Fibroblast of villous mesenchyme (primary cell): ENCODE results near the gene SYNM. TPM values are rescaled to one million over a fixed set of nuclear protein-coding genes. Genes with fewer than 3 reads are reported as not detected.
A peak's percentile ranks its signal among the peaks of the same experiment; 100 is the strongest.

Source experiments
- DNase-seq: peaks from one replicate; pipeline ENCODE4 v3.0.0-alpha.2; 2010; ENCODE audit warnings: low read depth
- H3K4me3 ChIP-seq: 2 replicates; pipeline ENCODE4 v1.5.1; 2011; ENCODE audit warnings: low read depth, mild to moderate bottlenecking, low read length
- total RNA-seq: library from RNA; depleted of rRNA; stranded (reverse); fragments of >200 nt; gene quantifications from 2 replicates; pipeline ENCODE4 v1.2.3, GENCODE V29; 2012
- TF ChIP-seq, protein P1 (sequence below): IDR thresholded peaks from 2 replicates; pipeline ENCODE4 v1.5.1; 2012; ENCODE audit warnings: low read depth, mild to moderate bottlenecking, low read length; ENCODE audit not compliant: insufficient read depth

The SYNM gene
- total RNA-seq, 1 donor = 5.6 TPM

DNA sequence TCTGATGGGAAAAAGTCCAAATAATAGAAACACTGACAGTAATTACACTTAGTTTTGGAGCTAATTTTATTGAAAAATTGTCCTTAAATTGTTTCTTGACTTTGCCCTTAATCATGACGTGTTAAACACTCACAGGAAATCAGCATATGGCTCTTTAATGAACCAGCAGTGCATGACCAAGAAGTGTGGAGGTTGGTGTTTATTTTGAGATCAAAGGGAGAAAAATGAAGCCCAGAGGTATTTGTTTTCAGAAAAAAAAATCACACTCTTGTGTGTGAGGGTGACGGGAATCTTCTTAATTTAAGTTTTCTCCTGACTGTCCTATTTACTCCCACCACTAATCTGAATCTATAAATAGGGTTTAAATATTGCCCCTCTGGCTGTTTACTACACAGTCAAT, 28.8 kb upstream of the SYNM start:
- DNase-seq = no peak
- no peak overlapping the region for H3K4me3 ChIP-seq
- TF ChIP-seq, protein P1, sequence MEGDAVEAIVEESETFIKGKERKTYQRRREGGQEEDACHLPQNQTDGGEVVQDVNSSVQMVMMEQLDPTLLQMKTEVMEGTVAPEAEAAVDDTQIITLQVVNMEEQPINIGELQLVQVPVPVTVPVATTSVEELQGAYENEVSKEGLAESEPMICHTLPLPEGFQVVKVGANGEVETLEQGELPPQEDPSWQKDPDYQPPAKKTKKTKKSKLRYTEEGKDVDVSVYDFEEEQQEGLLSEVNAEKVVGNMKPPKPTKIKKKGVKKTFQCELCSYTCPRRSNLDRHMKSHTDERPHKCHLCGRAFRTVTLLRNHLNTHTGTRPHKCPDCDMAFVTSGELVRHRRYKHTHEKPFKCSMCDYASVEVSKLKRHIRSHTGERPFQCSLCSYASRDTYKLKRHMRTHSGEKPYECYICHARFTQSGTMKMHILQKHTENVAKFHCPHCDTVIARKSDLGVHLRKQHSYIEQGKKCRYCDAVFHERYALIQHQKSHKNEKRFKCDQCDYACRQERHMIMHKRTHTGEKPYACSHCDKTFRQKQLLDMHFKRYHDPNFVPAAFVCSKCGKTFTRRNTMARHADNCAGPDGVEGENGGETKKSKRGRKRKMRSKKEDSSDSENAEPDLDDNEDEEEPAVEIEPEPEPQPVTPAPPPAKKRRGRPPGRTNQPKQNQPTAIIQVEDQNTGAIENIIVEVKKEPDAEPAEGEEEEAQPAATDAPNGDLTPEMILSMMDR = no peak

DNA sequence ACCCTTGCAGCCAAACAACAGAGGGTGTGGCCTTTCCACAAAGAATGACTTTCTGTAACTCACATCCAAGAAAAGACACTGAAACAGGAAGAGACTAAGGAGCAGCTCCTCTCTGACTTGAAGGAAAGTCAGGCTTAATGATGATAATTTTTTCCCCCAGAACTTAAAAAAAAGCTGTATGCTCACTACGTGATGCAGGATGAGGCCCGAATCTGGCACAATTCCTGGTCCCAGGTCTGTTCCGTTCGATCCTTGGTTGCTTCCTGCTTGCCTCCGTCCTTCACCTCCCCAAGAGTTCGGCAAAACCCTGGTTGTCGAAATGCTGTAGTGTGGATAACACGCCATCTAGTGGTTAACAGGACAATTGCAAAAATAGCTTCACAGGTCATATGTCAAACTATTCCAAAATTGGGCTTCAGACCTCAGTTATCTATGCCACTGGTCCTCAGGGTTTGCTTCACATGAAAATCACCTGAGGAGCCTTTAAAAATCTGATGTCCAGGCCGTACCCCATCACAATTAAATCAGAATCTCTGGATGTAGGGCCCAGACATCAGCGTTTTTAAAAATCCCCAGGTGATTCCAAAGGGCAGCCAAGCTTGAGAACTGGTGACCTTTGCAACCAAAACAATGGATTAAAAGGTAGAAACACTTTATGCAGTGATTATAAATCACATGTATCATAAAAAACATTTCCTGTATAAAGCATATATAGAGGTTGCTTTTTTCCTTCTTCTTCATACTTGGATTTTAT, 28.1 kb upstream of the SYNM start:
- TF ChIP-seq, protein P1 = peak; percentile 87
- peak overlapping the region; percentile 43 for H3K4me3 ChIP-seq
- DNase-seq = peak; percentile 79

DNA sequence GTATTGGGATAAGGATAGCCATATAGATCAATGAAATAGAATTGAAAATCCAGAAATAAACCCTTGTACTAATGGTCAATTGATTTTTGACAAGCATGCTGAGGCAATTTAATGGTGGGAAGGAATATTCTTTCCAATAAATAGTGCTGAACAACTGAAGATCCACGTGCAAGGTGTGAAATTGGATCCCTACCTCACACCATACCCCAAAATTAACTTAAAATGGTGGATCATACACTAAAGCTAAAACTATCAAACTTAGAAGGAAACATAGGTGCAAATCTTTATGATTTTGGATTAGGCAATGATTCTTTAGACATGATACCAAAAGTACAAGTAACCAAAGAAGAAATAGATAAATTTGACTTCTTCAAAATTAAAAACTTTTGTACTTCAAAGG, 22.1 kb upstream of the SYNM start:
- DNase-seq = no peak
- no peak overlapping the region for H3K4me3 ChIP-seq
- TF ChIP-seq, protein P1 = no peak

DNA sequence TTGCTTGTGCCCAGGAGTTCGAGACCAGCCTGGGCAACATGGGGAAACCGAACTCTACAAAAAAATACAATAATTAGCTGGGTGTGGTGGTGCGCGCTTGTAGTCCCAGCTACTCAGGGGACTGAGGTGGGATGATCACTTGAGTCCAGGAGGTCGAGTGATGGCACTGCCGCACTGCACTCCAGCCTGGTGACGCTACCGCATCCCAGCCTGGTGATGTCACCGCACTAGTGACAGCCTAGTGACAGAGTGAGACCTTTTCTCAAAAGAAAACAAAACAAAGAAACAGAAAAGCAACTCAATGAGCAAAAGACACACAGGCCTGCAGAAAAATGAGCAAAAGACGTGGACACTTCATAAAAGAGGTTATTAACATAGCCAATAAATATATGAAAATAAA, 19.9 kb upstream of the SYNM start:
- no peak for DNase-seq
- TF ChIP-seq, protein P1 = no peak
- H3K4me3 ChIP-seq = no peak overlapping the region

DNA sequence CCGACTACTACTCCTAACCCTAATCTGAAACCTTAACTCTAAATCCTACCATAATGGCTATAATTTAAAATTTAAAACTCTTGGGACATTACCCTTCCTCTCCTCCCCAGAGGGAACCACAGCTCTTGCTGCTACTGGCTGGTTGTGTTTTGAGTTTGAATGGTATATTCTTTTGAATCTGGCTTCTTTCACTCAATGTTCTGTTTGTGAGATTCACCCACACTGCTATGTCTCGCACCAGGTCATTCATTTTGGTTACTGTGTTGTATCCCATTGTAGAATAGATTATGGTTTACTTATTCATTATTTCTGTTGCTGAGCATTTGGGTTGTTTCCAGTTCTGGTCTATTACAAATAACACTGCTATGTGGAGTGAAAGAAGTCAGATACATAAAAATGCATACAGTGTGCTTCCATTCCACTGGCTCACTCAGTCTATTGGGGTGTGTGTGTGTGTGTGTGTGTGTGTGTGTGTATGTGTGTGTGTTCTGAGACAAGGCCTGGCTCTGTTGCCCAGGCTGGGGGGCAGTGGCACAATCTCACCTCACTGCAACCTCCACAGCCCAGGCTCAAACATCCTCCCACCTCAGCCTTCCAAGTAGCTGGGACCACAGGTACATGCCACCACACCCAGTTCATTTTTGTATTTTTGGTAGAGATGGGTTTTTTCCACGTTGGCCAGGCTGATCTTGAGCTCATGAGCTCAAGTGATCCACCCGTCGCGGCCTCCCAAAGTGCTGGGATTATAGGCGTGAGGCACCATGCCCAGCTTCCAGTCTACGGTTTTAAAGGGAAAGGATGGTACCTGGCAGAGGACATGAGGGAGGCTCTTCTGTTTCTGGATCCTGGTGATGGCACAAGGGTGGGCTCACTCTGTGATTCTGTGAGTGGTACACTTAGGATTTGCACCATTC, 19.2 kb upstream of the SYNM start:
- no peak overlapping the region for H3K4me3 ChIP-seq
- DNase-seq = no peak
- TF ChIP-seq, protein P1 = no peak

DNA sequence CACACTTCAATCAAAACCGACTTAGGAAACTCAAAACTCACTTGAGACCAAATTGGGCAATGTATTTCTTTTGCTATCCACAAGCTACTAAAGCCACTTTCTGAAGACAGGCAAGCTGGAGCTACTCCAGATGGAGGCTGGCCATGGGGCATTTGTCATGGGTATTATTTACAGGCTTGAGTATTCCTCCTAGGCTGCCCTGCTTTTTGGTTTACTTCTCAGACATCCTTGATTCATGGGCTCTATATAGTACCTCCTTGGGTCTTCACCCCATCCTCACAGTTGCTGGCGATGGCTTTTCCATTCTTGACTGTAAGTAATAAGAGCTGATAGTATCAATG, 18.6 kb upstream of the SYNM start:
- no peak for DNase-seq
- TF ChIP-seq, protein P1 = no peak

More for the DNA sequence above, 18.6 kb upstream of the SYNM start:
- no peak overlapping the region for H3K4me3 ChIP-seq
